Panc1 (cell line): ENCODE results near the gene YAE1. TPM values are rescaled to one million over a fixed set of nuclear protein-coding genes. Genes with fewer than 3 reads are reported as not detected.

ENCODE experiments used
- ATAC-seq: fragments of 200-7000 bp; cut with Tn5 transposase; 2 replicates; pipeline ENCODE4 v1.9.1; 2020; ENCODE audit warnings: mild to moderate bottlenecking, moderate library complexity
- BruUV-seq: library from RNA; stranded (reverse); fragments of 400-500 nt; replicated peaks from 2 replicates; lab custom pipeline; 2021; lab: Mats Ljungman, UMichigan
- CTCF ChIA-PET: fragments of 300-600 bp; sonication (Branson Sonifier 250); formaldehyde crosslinking; loops from one replicate; lab custom pipeline; 2022; ENCODE audit warnings: antibody characterized with exemption; lab: Charles Lee
- POLR2A ChIA-PET: fragments of 300-600 bp; sonication (Branson Sonifier 250); formaldehyde crosslinking; loops from one replicate; lab custom pipeline; 2022; ENCODE audit warnings: antibody characterized with exemption; lab: Charles Lee
- DNase-seq: peaks from one replicate; pipeline ENCODE4 v3.0.0-alpha.2; 2010; ENCODE audit warnings: low read depth, low spot score
- H3K27ac ChIP-seq: 2 replicates; pipeline ENCODE4 v1.5.1; 2011; ENCODE audit warnings: mild to moderate bottlenecking, low read length, inconsistent platforms
- H3K27me3 ChIP-seq: fragments of 200-500 bp; sonication (Bioruptor generic); 2 replicates; pipeline ENCODE4 v1.6.0; 2014; ENCODE audit warnings: low read length, inconsistent platforms; ENCODE audit not compliant: control insufficient read depth, insufficient read depth
- H3K36me3 ChIP-seq: fragments of 200-500 bp; sonication (Bioruptor generic); 2 replicates; pipeline ENCODE4 v1.5.1; 2014; ENCODE audit warnings: inconsistent platforms, mild to moderate bottlenecking, low read length, moderate library complexity; ENCODE audit not compliant: control insufficient read depth, insufficient read depth
- H3K4me1 ChIP-seq: 2 replicates; pipeline ENCODE4 v1.5.1; 2011; ENCODE audit warnings: inconsistent platforms, mild to moderate bottlenecking, low read length, moderate library complexity; ENCODE audit not compliant: control insufficient read depth, insufficient read depth
- H3K4me3 ChIP-seq, 2 experiments: 2 replicates each; pipeline ENCODE4 v1.5.1; 2011 to 2012; ENCODE audit warnings: low read depth in 2 of 2, low read length in 2 of 2, mild to moderate bottlenecking in 2 of 2, inconsistent platforms in 1 of 2, moderate library complexity in 1 of 2
- H3K9me3 ChIP-seq: fragments of 200-500 bp; sonication (Bioruptor generic); 2 replicates; pipeline ENCODE4 v1.5.1; 2014; ENCODE audit warnings: low read depth, mild to moderate bottlenecking, inconsistent platforms, low read length, moderate library complexity; ENCODE audit not compliant: control insufficient read depth, insufficient read depth
- POLR2AphosphoS5 ChIP-seq: IDR thresholded peaks from 2 replicates; pipeline ENCODE4 v1.6.1; 2012; ENCODE audit warnings: mild to moderate bottlenecking, low read depth, low read length, moderate library complexity
- REST ChIP-seq, 2 experiments: IDR thresholded peaks; 2 replicates each; pipeline ENCODE4 v1.6.1; 2011 to 2012; ENCODE audit warnings: low read depth in 2 of 2, control low read depth in 1 of 2, low read length in 1 of 2, mild to moderate bottlenecking in 1 of 2, moderate library complexity in 1 of 2; ENCODE audit not compliant: insufficient read depth in 1 of 2
- SIN3A ChIP-seq: IDR thresholded peaks from 2 replicates; pipeline ENCODE4 v1.6.1; 2012; ENCODE audit warnings: low read depth, mild to moderate bottlenecking, low read length, moderate library complexity, borderline replicate concordance; ENCODE audit not compliant: insufficient read depth
- TCF7L2 ChIP-seq: IDR thresholded peaks from 2 replicates; pipeline ENCODE4 v1.6.1; 2011; ENCODE audit warnings: mild to moderate bottlenecking, low read depth, low read length, inconsistent platforms
- in situ Hi-C: cut with HindIII; loops from 2 replicates; pipeline ENCODE4 v1.10.0; 2016; ENCODE audit warnings: low sequenced_read_pairs, low pct_unique_long_range_greater_than_20kb
- intact Hi-C: fragments of 100-400 bp; cut with micrococcal nuclease; formaldehyde crosslinking; loops from one replicate; pipeline ENCODE4 v1.10.0; 2022; ENCODE audit not compliant: unreplicated experiment
- total RNA-seq: library from RNA; stranded (reverse); gene quantifications from one replicate; pipeline ENCODE4 v1.2.1, GENCODE V29; 2021; ENCODE audit not compliant: unreplicated experiment
- TF ChIP-seq, protein P1 (sequence below): fragments of 450-650 bp; IDR thresholded peaks from 2 replicates; pipeline ENCODE4 v1.5.1; 2017; ENCODE audit warnings: mild to moderate bottlenecking

YAE1 gene
- total RNA-seq, 1 experiment from 2014 or later, result 20.1 TPM

- no peak for DNase-seq
- intact Hi-C loops (no loop called here), in situ Hi-C loops (no loop called here)
- Histone ChIP-seq H3K27me3 (peaks cover 12% of the 10 kb centered on the region; the same call in 1 of the 2 replicates), H3K36me3 (no peaks in the 10 kb centered on the region), H3K27ac (no peak overlapping the region), H3K4me1 (no peaks in the 10 kb centered on the region), H3K9me3 (no peaks in the 10 kb centered on the region), H3K4me3 (no peak overlapping the region)
- POLR2A ChIA-PET, result no interaction called here
- BruUV-seq, result no TSS peak
- no peak for ATAC-seq
- CTCF ChIA-PET, result no interaction called here
- TF ChIP-seq REST (IDR thresholded peaks at IDR 0.05; ENCODE audit: insufficient read depth in 1 of 2, low read depth in 2 of 2, low read length in 1 of 2) (no peak), TCF7L2 (no peak), SIN3A (no peak), POLR2AphosphoS5 (no peak)
- TF ChIP-seq, protein P1, sequence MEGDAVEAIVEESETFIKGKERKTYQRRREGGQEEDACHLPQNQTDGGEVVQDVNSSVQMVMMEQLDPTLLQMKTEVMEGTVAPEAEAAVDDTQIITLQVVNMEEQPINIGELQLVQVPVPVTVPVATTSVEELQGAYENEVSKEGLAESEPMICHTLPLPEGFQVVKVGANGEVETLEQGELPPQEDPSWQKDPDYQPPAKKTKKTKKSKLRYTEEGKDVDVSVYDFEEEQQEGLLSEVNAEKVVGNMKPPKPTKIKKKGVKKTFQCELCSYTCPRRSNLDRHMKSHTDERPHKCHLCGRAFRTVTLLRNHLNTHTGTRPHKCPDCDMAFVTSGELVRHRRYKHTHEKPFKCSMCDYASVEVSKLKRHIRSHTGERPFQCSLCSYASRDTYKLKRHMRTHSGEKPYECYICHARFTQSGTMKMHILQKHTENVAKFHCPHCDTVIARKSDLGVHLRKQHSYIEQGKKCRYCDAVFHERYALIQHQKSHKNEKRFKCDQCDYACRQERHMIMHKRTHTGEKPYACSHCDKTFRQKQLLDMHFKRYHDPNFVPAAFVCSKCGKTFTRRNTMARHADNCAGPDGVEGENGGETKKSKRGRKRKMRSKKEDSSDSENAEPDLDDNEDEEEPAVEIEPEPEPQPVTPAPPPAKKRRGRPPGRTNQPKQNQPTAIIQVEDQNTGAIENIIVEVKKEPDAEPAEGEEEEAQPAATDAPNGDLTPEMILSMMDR, result no peak
Measured at GRCh38 chr7:39605087-39605486, 38.9 kb downstream of the YAE1 start.

GRCh38 chr7:39606352-39606751, 40.1 kb downstream of the YAE1 start:
- ChIA-PET POLR2A (no interaction called here), CTCF (no interaction called here)
- no peak for ATAC-seq
- Histone ChIP-seq H3K27me3 (peaks cover 12% of the 10 kb centered on the region; the same call in 1 of the 2 replicates), H3K27ac (no peak overlapping the region), H3K4me1 (no peaks in the 10 kb centered on the region), H3K9me3 (no peaks in the 10 kb centered on the region), H3K4me3 (no peak overlapping the region), H3K36me3 (no peaks in the 10 kb centered on the region)
- in situ Hi-C loops (no loop called here), intact Hi-C loops (no loop called here)
- no TSS peak for BruUV-seq
- TF ChIP-seq REST (IDR thresholded peaks at IDR 0.05; ENCODE audit: insufficient read depth in 1 of 2, low read depth in 2 of 2, low read length in 1 of 2) (no peak), POLR2AphosphoS5 (no peak), SIN3A (no peak), TCF7L2 (no peak)
- TF ChIP-seq, protein P1, result no peak
- no peak for DNase-seq
